ENCODE data around the gene MICA. TPM values are rescaled to one million over a fixed set of nuclear protein-coding genes. Genes with fewer than 3 reads are reported as not detected.

Gene MICA
- 26.1 to 29.0 TPM (median 27.9 TPM) in 5 replicates for total RNA-seq (2022; extraction: Qiagen RNA extraction)

DNA sequence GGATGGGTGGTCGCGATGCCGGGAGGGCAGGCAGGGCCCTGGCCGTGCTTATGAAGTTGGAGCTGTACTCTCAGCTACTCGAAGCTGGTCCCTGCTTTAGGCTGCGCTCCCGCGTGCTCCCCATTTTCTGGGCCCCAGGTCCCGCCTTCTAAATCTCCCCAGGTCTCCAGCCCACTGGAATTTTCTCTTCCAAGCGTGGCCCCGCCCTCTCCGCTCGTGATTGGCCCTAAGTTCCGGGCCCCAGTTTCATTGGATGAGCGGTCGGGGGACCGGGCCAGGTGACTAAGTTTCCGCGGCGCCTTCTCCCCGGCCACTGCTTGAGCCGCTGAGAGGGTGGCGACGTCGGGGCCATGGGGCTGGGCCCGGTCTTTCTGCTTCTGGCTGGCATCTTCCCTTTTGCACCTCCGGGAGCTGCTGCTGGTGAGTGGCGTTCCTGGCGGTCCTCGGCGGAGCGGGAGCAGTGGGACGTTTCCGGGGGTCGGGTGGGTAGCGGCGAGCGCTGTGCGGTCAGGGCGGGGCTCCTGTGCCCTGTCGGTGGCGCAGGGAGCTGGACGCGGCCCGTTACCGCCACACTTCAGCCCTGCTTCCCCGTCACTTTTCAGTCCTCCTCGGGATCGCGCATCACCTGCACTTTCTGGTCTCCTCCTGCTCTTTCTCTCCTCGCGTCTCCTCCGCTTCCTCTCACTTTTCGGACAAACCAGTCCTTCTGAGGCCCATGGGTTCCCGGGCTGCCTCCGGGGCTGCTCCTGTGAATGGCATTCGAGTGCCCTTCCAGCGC, at the start of gene MICA:
Gene MICA (plus strand): TSS at position 313 of the 778 bp plus-strand sequence. CDS start 38 bp downstream, at position 351.

DNA sequence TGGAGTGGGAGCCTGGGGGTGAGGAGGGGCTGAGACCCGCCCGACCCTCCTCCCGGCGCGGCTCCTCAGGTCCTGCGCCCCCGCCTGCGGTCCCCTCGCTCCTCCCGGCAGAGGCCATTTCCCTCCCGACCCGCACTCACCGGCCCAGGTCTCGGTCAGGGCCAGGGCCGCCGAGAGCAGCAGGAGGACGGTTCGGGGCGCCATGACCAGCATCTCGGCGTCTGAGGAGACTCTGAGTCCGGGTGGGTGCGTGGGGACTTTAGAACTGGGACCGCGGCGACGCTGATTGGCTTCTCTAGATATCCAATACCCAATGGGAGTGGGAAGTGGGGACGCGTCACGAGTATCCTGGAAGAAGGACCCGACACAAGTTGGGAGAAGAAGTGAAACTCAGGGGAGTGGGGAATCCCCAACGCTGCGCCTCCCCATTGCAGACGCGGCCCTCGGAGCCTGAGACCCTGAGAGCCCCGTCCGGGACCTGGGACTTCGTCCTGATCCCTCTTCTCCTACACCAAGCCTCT, 46.4 kb upstream of the MICA start, which contains the start of gene HLA-B:
Gene HLA-B (minus strand): TSS at position 234 of the 521 bp plus-strand sequence. CDS start 21 bp downstream, at position 213.

Other genes starting within 250 kb of the MICA start
- 6.5 to 9.0 TPM (median 7.4 TPM) in 5 replicates for gene CCHCR1, start 245.8 kb upstream of the MICA start, total RNA-seq (2022; extraction: Qiagen RNA extraction)
- gene TCF19, start 245.0 kb upstream of the MICA start, total RNA-seq (2022; extraction: Qiagen RNA extraction), result 13.1 to 15.4 TPM (median 14.2 TPM) in 5 replicates
- gene POU5F1, start 232.9 kb upstream of the MICA start, total RNA-seq (2022; extraction: Qiagen RNA extraction), result 4.7 to 6.7 TPM (median 5.3 TPM) in 5 replicates
- gene HLA-C, start 131.5 kb upstream of the MICA start, total RNA-seq (2022; extraction: Qiagen RNA extraction), result 45.2 to 57.5 TPM (median 54.4 TPM) in 5 replicates
- 17.7 to 37.5 TPM (median 29.0 TPM) in 5 replicates for gene HLA-B, start 46.4 kb upstream of the MICA start, total RNA-seq (2022; extraction: Qiagen RNA extraction)
- 7.0 to 9.3 TPM (median 7.4 TPM) in 5 replicates for gene MICB, start 94.5 kb downstream of the MICA start, total RNA-seq (2022; extraction: Qiagen RNA extraction)
- not detected in 5 replicates for gene MCCD1, start 125.4 kb downstream of the MICA start, total RNA-seq (2022; extraction: Qiagen RNA extraction)
- gene DDX39B, start 138.4 kb downstream of the MICA start, total RNA-seq (2022; extraction: Qiagen RNA extraction), result 321 to 413 TPM (median 373 TPM) in 5 replicates
- gene ATP6V1G2, start 143.0 kb downstream of the MICA start, total RNA-seq (2022; extraction: Qiagen RNA extraction), result 0.54 to 1.1 TPM (median 0.67 TPM) in 5 replicates
- gene NFKBIL1, start 144.0 kb downstream of the MICA start, total RNA-seq (2022; extraction: Qiagen RNA extraction), result 9.2 to 12.4 TPM (median 11.8 TPM) in 5 replicates
- gene LTA, start 168.7 kb downstream of the MICA start, total RNA-seq (2022; extraction: Qiagen RNA extraction), result 0.11 to 0.23 TPM in 2 of 5 replicates, not detected in the others
- gene TNF, start 172.0 kb downstream of the MICA start, total RNA-seq (2022; extraction: Qiagen RNA extraction), result 0.06 to 0.36 TPM (median 0.09 TPM) in 4 of 5 replicates, not detected in the other
- 0.22 to 0.38 TPM (median 0.33 TPM) in 5 replicates for gene LTB, start 178.8 kb downstream of the MICA start, total RNA-seq (2022; extraction: Qiagen RNA extraction)
- gene LST1, start 182.7 kb downstream of the MICA start, total RNA-seq (2022; extraction: Qiagen RNA extraction), result 0.46 to 0.73 TPM in 2 of 5 replicates, not detected in the others
- gene NCR3, start 189.4 kb downstream of the MICA start, total RNA-seq (2022; extraction: Qiagen RNA extraction), result not detected in 5 replicates
- not detected in 5 replicates for gene AIF1, start 211.6 kb downstream of the MICA start, total RNA-seq (2022; extraction: Qiagen RNA extraction)
- gene PRRC2A, start 217.1 kb downstream of the MICA start, total RNA-seq (2022; extraction: Qiagen RNA extraction), result 69.6 to 93.6 TPM (median 87.5 TPM) in 5 replicates
- gene BAG6, start 249.1 kb downstream of the MICA start, total RNA-seq (2022; extraction: Qiagen RNA extraction), result 114 to 156 TPM (median 146 TPM) in 5 replicates

Measured in A549 treated with CORT108297 at 1 μM for 4 hours (cell line).